ENCODE data around the gene ANKS6. TPM values are rescaled to one million over a fixed set of nuclear protein-coding genes. Genes with fewer than 3 reads are reported as not detected.

ANKS6 gene
- total RNA-seq, 1 experiment from 2014 or later, result 39.2 TPM

GRCh38 chr9:98807070-98807813, 10.9 kb upstream of the ANKS6 start, which contains the start of gene GALNT12:
Gene GALNT12 (plus strand): TSS chr9:98807670. CDS start chr9:98807699, 29 bp downstream.
- peak within 1 kb of the TSS; percentile 66 for H3K27ac ChIP-seq (ENCODE audit: low read depth, low read length)
- H4K20me1 ChIP-seq (ENCODE audit: insufficient read depth), result no peaks in the 10 kb centered on the region
- H3K9me3 ChIP-seq (ENCODE audit: control insufficient read depth in 1 of 2, insufficient read depth in 1 of 2, low read depth in 1 of 2, low read length in 2 of 2), result no peaks in the 10 kb centered on the region
- ChIA-PET RAD21 (ENCODE audit: low non-redundant PET in 1 of 2, low total read pairs in 2 of 2, uncharacterized antibody in 2 of 2, unreplicated experiment in 2 of 2) (interaction anchor here in 1 of 2 experiments (0.7 kb wide), 1 partner anchor 41 kb away, joined by 3 read pairs; no protein-coding TSS in a partner anchor), CTCF (interaction anchor here (0.7 to 2.8 kb wide), 5 partner anchors 7 to 333 kb away, joined by 3 to 14 read pairs (median 12); no protein-coding TSS in a partner anchor), POLR2A (no interaction called here)
- peaks cover 31 to 52% of the 10 kb centered on the region in 2 experiments for H3K4me1 ChIP-seq (ENCODE audit: control insufficient read depth in 1 of 2, insufficient read depth in 2 of 2, low read length in 2 of 2)
- no peaks in the 10 kb centered on the region for H3K27me3 ChIP-seq (ENCODE audit: insufficient read depth, low read length)
- H2AFZ ChIP-seq (ENCODE audit: low read depth, low read length, poor library complexity, severe bottlenecking), result peak within 1 kb of the TSS; percentile 87
- H3K4me2 ChIP-seq (ENCODE audit: low read length), result peak within 1 kb of the TSS; percentile 97
- H3K4me3 ChIP-seq (replicated peaks in 1 of 2; ENCODE audit: low read depth in 1 of 2, low read length in 2 of 2), result peak within 1 kb of the TSS; percentile 68 to 79
- no TSS peak for BruUV-seq (replicated peaks)
- no peaks in the 10 kb centered on the region for H3K36me3 ChIP-seq (ENCODE audit: control insufficient read depth in 1 of 2, insufficient read depth in 2 of 2, low read length in 2 of 2)
- intact Hi-C loops (cut with micrococcal nuclease), result loop anchor here (2.0 kb wide), 1 partner anchor 334 kb away; no protein-coding TSS in a partner anchor
- peak within 1 kb of the TSS; percentile 80 for H3K9ac ChIP-seq (ENCODE audit: low read length)
- TF ChIP-seq CEBPB (IDR thresholded peaks at IDR 0.05; ENCODE audit: low read depth), result no peak
- peak; percentile 50; the same call in 1 of the 2 replicates for TF ChIP-seq MAX (IDR thresholded peaks at IDR 0.05)
- peak; percentile 37; the same call in 1 of the 2 replicates for TF ChIP-seq ZFX (IDR thresholded peaks at IDR 0.05)
- no peak for TF ChIP-seq EZH2 (IDR thresholded peaks at IDR 0.05)
- TF ChIP-seq POLR2A (IDR thresholded peaks at IDR 0.05; ENCODE audit: borderline replicate concordance, extremely low read depth, insufficient read depth, insufficient read length), result peak; percentile 38
- TF ChIP-seq POLR2AphosphoS5 (IDR thresholded peaks at IDR 0.05; ENCODE audit: low read depth, low read length), result peak; percentile 93
- H3K9me2 ChIP-seq (ENCODE audit: insufficient read depth), result no peaks in the 10 kb centered on the region
- DNase-seq (ENCODE audit: low read depth, low spot score) (no peak), ATAC-seq (peak; percentile 76)
- peaks cover 11% of the 10 kb centered on the region; the same call in 1 of the 2 replicates for H3K79me2 ChIP-seq (ENCODE audit: insufficient read depth, low read length)

DNA sequence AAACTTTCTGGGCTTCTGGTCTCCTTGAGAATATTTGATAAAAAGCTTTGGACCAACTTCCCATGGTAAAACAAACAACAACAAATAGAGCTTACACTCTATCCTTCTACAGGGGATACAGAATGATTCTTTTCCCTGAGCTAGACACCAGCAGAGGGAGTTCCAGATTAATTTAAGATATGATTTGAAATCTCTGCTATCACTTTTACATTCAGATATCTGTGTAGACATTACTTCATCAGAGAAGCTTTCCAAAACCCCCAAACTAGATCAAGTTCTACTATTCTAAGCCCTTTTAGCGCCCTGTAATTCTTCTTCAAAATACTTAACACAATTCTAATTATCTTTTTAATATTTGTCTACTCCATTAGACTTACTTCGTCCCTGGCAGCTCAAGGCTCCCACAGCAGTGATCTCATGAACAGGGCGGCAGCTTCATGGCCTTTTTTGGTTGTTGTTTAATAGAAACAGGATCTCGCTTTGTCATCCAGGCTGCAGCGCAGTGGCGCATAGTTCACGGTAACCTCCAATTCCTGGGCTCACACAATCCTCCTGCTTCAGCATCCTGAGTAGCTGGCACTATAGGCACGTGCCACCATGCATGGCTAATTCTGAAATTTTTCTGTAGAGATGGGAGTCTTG, 10.2 kb upstream of the ANKS6 start:
- Histone ChIP-seq H3K27ac (ENCODE audit: low read depth, low read length) (no peak overlapping the region), H3K27me3 (ENCODE audit: insufficient read depth, low read length) (no peaks in the 10 kb centered on the region), H3K9me2 (ENCODE audit: insufficient read depth) (no peaks in the 10 kb centered on the region), H3K4me1 (ENCODE audit: control insufficient read depth in 1 of 2, insufficient read depth in 2 of 2, low read length in 2 of 2) (peaks cover 38 to 52% of the 10 kb centered on the region in 2 experiments), H3K4me2 (ENCODE audit: low read length) (peak overlapping the region; percentile 97), H2AFZ (ENCODE audit: low read depth, low read length, poor library complexity, severe bottlenecking) (peak overlapping the region; percentile 87), H3K79me2 (ENCODE audit: insufficient read depth, low read length) (peaks cover 10% of the 10 kb centered on the region; the same call in 1 of the 2 replicates), H3K36me3 (ENCODE audit: control insufficient read depth in 1 of 2, insufficient read depth in 2 of 2, low read length in 2 of 2) (no peaks in the 10 kb centered on the region), H3K4me3 (replicated peaks in 1 of 2; ENCODE audit: low read depth in 1 of 2, low read length in 2 of 2) (peak overlapping the region in 1 of 2 experiments; percentile 79; a peak in 1 of 4 replicates), H4K20me1 (ENCODE audit: insufficient read depth) (no peaks in the 10 kb centered on the region), H3K9ac (ENCODE audit: low read length) (peak overlapping the region; percentile 80; the same call in 1 of the 2 replicates), H3K9me3 (ENCODE audit: control insufficient read depth in 1 of 2, insufficient read depth in 1 of 2, low read depth in 1 of 2, low read length in 2 of 2) (no peaks in the 10 kb centered on the region)
- CTCF ChIA-PET, result interaction anchor here (0.9 to 2.8 kb wide), 5 partner anchors 14 to 333 kb away, joined by 3 to 14 read pairs (median 12); no protein-coding TSS in a partner anchor
- ATAC-seq (no peak), DNase-seq (ENCODE audit: low read depth, low spot score) (no peak)
- intact Hi-C loops (cut with micrococcal nuclease), result loop anchor here (2.0 kb wide), 1 partner anchor 334 kb away; no protein-coding TSS in a partner anchor
- RAD21 ChIA-PET (ENCODE audit: low non-redundant PET in 1 of 2, low total read pairs in 2 of 2, uncharacterized antibody in 2 of 2, unreplicated experiment in 2 of 2), result interaction anchor here in 1 of 2 experiments (0.9 kb wide), 1 partner anchor 192 kb away, joined by 4 read pairs; no protein-coding TSS in a partner anchor
- TF ChIP-seq SIN3A (IDR thresholded peaks at IDR 0.05; ENCODE audit: low read depth), result no peak
- peak; percentile 17 to 64 (median 39); a peak in 4 of 6 replicates for TF ChIP-seq CTCF (IDR thresholded peaks at IDR 0.05 in 2 of 3, conservative IDR thresholded peaks at IDR 0.05 in 1 of 3; ENCODE audit: borderline replicate concordance in 1 of 3, insufficient read depth in 1 of 3, low read depth in 2 of 3, low read length in 2 of 3)
- peak; percentile 67 for TF ChIP-seq RAD21 (IDR thresholded peaks at IDR 0.05; ENCODE audit: low read depth)
- POLR2A ChIA-PET, result no interaction called here
- BruUV-seq (replicated peaks), result no TSS peak

Data from HCT116 (cell line).